Progenitor cell of endocrine pancreas (in vitro differentiated cells): ENCODE results near the gene OSBP2. TPM values are rescaled to one million over a fixed set of nuclear protein-coding genes. Genes with fewer than 3 reads are reported as not detected.

Source experiments
- DNase-seq: peaks from one replicate; pipeline ENCODE4 v3.0.0; 2021; ENCODE audit warnings: low spot score; ENCODE audit not compliant: unreplicated experiment
- H3K27ac Mint-ChIP-seq: 2 replicates; pipeline ENCODE4 v1.8.0; 2021; ENCODE audit warnings: mild to moderate bottlenecking, moderate library complexity, mixed read lengths
- H3K27me3 Mint-ChIP-seq: 2 replicates; pipeline ENCODE4 v1.8.0; 2021; ENCODE audit warnings: mixed read lengths
- H3K36me3 Mint-ChIP-seq: 2 replicates; pipeline ENCODE4 v1.8.0; 2022; ENCODE audit warnings: mixed read lengths; ENCODE audit not compliant: insufficient read depth
- H3K4me1 Mint-ChIP-seq: 2 replicates; pipeline ENCODE4 v1.8.0; 2021; ENCODE audit warnings: low read depth, mixed read lengths
- H3K4me3 Mint-ChIP-seq: 2 replicates; pipeline ENCODE4 v1.8.0; 2021; ENCODE audit warnings: low read depth, mild to moderate bottlenecking, moderate library complexity, mixed read lengths
- H3K9me3 Mint-ChIP-seq: 2 replicates; pipeline ENCODE4 v1.8.0; 2021; ENCODE audit warnings: low read depth, mixed read lengths
- total RNA-seq: library from RNA; stranded (reverse); gene quantifications from 2 replicates; pipeline ENCODE4 v1.2.1, GENCODE V29; 2021
- TF ChIP-seq, protein P1 (sequence below): fragments of 200-600 bp; sonication (generic); IDR thresholded peaks from one replicate; pipeline ENCODE4 v1.5.0; 2021; ENCODE audit warnings: antibody characterized with exemption, mild to moderate bottlenecking; ENCODE audit not compliant: unreplicated experiment

OSBP2 gene
- total RNA-seq, 1 donor from 2014 or later, result 8.3 TPM

GRCh38 chr22:30824711-30825110 is 130.0 kb downstream of the OSBP2 start:
- TF ChIP-seq, protein P1, sequence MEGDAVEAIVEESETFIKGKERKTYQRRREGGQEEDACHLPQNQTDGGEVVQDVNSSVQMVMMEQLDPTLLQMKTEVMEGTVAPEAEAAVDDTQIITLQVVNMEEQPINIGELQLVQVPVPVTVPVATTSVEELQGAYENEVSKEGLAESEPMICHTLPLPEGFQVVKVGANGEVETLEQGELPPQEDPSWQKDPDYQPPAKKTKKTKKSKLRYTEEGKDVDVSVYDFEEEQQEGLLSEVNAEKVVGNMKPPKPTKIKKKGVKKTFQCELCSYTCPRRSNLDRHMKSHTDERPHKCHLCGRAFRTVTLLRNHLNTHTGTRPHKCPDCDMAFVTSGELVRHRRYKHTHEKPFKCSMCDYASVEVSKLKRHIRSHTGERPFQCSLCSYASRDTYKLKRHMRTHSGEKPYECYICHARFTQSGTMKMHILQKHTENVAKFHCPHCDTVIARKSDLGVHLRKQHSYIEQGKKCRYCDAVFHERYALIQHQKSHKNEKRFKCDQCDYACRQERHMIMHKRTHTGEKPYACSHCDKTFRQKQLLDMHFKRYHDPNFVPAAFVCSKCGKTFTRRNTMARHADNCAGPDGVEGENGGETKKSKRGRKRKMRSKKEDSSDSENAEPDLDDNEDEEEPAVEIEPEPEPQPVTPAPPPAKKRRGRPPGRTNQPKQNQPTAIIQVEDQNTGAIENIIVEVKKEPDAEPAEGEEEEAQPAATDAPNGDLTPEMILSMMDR, result no peak
- Mint-ChIP-seq H3K27ac (no peak overlapping the region), H3K4me3 (no peak overlapping the region), H3K36me3 (no peaks in the 10 kb centered on the region), H3K27me3 (peaks cover 55% of the 10 kb centered on the region), H3K9me3 (no peaks in the 10 kb centered on the region), H3K4me1 (peaks cover 2% of the 10 kb centered on the region)
- DNase-seq, result no peak

GRCh38 chr22:30825711-30826505 is 131.2 kb downstream of the OSBP2 start:
- peaks cover 2% of the 10 kb centered on the region for H3K4me1 Mint-ChIP-seq
- H3K27ac Mint-ChIP-seq, result no peak overlapping the region
- peaks cover 46% of the 10 kb centered on the region for H3K27me3 Mint-ChIP-seq
- H3K4me3 Mint-ChIP-seq, result no peak overlapping the region
- TF ChIP-seq, protein P1, result no peak
- no peaks in the 10 kb centered on the region for H3K9me3 Mint-ChIP-seq
- DNase-seq, result no peak
- no peaks in the 10 kb centered on the region for H3K36me3 Mint-ChIP-seq

- Mint-ChIP-seq H3K4me3 (no peak overlapping the region), H3K27me3 (peaks cover 38% of the 10 kb centered on the region), H3K9me3 (no peaks in the 10 kb centered on the region), H3K4me1 (peaks cover 2% of the 10 kb centered on the region), H3K36me3 (no peaks in the 10 kb centered on the region), H3K27ac (no peak overlapping the region)
- no peak for DNase-seq
- TF ChIP-seq, protein P1, result no peak
Measured at GRCh38 chr22:30826670-30827355, 132.1 kb downstream of the OSBP2 start.

DNA sequence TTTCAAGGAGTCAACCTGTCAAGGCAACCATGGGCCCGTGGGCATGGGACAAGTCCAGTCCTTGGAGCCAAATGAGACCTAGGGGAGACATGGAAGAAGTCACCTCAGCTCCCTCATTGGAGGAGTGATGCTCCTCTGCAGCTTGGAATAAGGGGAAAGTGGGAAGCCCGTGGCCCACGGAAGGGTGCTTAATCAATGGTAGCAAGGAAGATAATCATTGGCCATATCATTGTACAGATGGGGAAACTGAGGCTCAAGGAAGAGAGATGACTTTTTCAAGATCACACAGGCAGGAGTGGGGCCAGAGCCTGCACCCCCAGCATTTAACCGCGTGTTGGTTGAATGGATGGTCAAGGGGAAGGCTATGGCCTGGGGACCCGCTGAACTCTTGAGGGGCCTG is 133.0 kb downstream of the OSBP2 start:
- Mint-ChIP-seq H3K27me3 (peaks cover 36% of the 10 kb centered on the region), H3K36me3 (no peaks in the 10 kb centered on the region), H3K4me1 (peaks cover 2% of the 10 kb centered on the region), H3K9me3 (no peaks in the 10 kb centered on the region), H3K4me3 (no peak overlapping the region), H3K27ac (no peak overlapping the region)
- TF ChIP-seq, protein P1, result no peak
- DNase-seq, result no peak

- Mint-ChIP-seq H3K27me3 (peaks cover 30% of the 10 kb centered on the region), H3K4me3 (no peak overlapping the region), H3K36me3 (no peaks in the 10 kb centered on the region), H3K4me1 (no peaks in the 10 kb centered on the region), H3K27ac (no peak overlapping the region), H3K9me3 (no peaks in the 10 kb centered on the region)
- TF ChIP-seq, protein P1, result no peak
- no peak for DNase-seq
Measured at GRCh38 chr22:30828187-30829155, 133.8 kb downstream of the OSBP2 start.
